ENCODE data around the gene RPS21. TPM values are rescaled to one million over a fixed set of nuclear protein-coding genes. Genes with fewer than 3 reads are reported as not detected.

The RPS21 gene
- total and polyA plus RNA-seq, 4 donors: 278 to 1,588 (median 439) TPM

- Histone ChIP-seq H3K27me3 (ENCODE audit: control insufficient read depth in 4 of 4, insufficient read depth in 4 of 4, low read length in 3 of 4) (no peaks in the 10 kb centered on the region), H3K9me3 (ENCODE audit: control insufficient read depth in 4 of 4, low read length in 3 of 4) (no peaks in the 10 kb centered on the region), H3K4me1 (ENCODE audit: control insufficient read depth in 4 of 4, insufficient read depth in 4 of 4, low read length in 3 of 4) (peaks cover 0 to 18% (median 17%) of the 10 kb centered on the region in 4 donors), H3K9ac (ENCODE audit: low read depth in 1 of 2, low read length in 2 of 2) (no peak overlapping the region), H3K27ac (ENCODE audit: low read depth in 1 of 2, low read length in 2 of 2) (no peak overlapping the region), H3K4me3 (ENCODE audit: low read depth in 1 of 3, low read length in 3 of 3) (no peak overlapping the region), H3K36me3 (ENCODE audit: control insufficient read depth in 4 of 4, insufficient read depth in 3 of 4, low read depth in 1 of 4, low read length in 3 of 4) (no peaks in the 10 kb centered on the region)
- WGBS: 88% methylated on average over 6 of the region's 6 CpGs
- no peak for TF ChIP-seq EGR1 (IDR thresholded peaks at IDR 0.05; ENCODE audit: low read depth in 2 of 2)
- no peak for TF ChIP-seq RAD21 (IDR thresholded peaks at IDR 0.05)
- TF ChIP-seq TAF1 (conservative IDR thresholded peaks at IDR 0.05): no peak
- no peak for TF ChIP-seq RXRA (IDR thresholded peaks at IDR 0.05)
- TF ChIP-seq YY1 (IDR thresholded peaks at IDR 0.05): no peak
- TF ChIP-seq NR2F2 (IDR thresholded peaks at IDR 0.05): no peak
- no peak for TF ChIP-seq ZBTB33 (IDR thresholded peaks at IDR 0.05)
- no peak for TF ChIP-seq FOXA1 (IDR thresholded peaks at IDR 0.05)
- no peak for TF ChIP-seq CTCF (IDR thresholded peaks at IDR 0.05; ENCODE audit: low read depth, low read length, missing input control)
- TF ChIP-seq HNF4G (IDR thresholded peaks at IDR 0.05): no peak
- no peak for TF ChIP-seq MAX (IDR thresholded peaks at IDR 0.05)
- TF ChIP-seq JUND (IDR thresholded peaks at IDR 0.05): no peak
- TF ChIP-seq ATF3 (IDR thresholded peaks at IDR 0.05): no peak
- TF ChIP-seq REST (IDR thresholded peaks at IDR 0.05): no peak
- no peak for TF ChIP-seq HNF4A (conservative IDR thresholded peaks at IDR 0.05)
- no peak for DNase-seq (ENCODE audit: low spot score)
Measured at GRCh38 chr20:62381842-62382241, 5.1 kb upstream of the RPS21 start.

Data from liver (tissue), 9 donors.